ENCODE measurements around the gene SYT13.

- TF ChIP-seq EZH2 (IDR thresholded peaks at IDR 0.05; ENCODE audit: borderline replicate concordance, low read depth, low read length, severe bottlenecking) (no peak), CTCF (IDR thresholded peaks at IDR 0.05; ENCODE audit: borderline replicate concordance, extremely low read depth, low read length, poor library complexity, severe bottlenecking) (no peak)
Observed at GRCh38 chr11:45272701-45273100, 13.4 kb downstream of the SYT13 start.

Measured in DND-41 (cell line).